ENCODE data around the gene TMEM185B. TPM values are rescaled to one million over a fixed set of nuclear protein-coding genes. Genes with fewer than 3 reads are reported as not detected.
A peak's percentile ranks its signal among the peaks of the same experiment; 100 is the strongest.

The TMEM185B gene
- total RNA-seq, 4 donors from 2014 or later: 12.1 to 23.2 (median 17.8) TPM

- Histone ChIP-seq H3K27ac (peak overlapping the region in 1 of 4 donors; percentile 55), H3K4me1 (peaks cover 0 to 3% (median 0%) of the 10 kb centered on the region in 4 donors), H3K27me3 (no peaks in the 10 kb centered on the region), H3K4me3 (no peak overlapping the region), H3K36me3 (no peaks in the 10 kb centered on the region), H3K9me3 (no peaks in the 10 kb centered on the region)
- no peak for TF ChIP-seq POLR2A (IDR thresholded peaks at IDR 0.05)
- no peak for TF ChIP-seq EP300 (IDR thresholded peaks at IDR 0.05; ENCODE audit: low read depth)
- no peak for TF ChIP-seq CTCF (IDR thresholded peaks at IDR 0.05)
- TF ChIP-seq POLR2AphosphoS5 (IDR thresholded peaks at IDR 0.05): no peak
- intact Hi-C loops (cut with DNase I; ENCODE audit: low total_unique reads) (no loop called here), in situ Hi-C loops (cut with MboI; ENCODE audit: low pct_ligation_motif_present in 1 of 4, low pct_unique_long_range_greater_than_20kb in 1 of 4, low sequenced_read_pairs in 3 of 4) (loop anchor here in 2 of 4 donors (10.0 kb wide), 3 partner anchors 63 to 433 kb away; partner anchors contain the start of gene PTPN4 (in 1 of the 2))
- no peak for DNase-seq
- 82 to 83% methylated on average over 2 to 7 of the region's 7 CpGs for WGBS, 2 donors (ENCODE audit: low coverage in 1 of 2)
These were observed 45.2 kb downstream of the TMEM185B start for GRCh38 chr2:120177973-120178372.

GRCh38 chr2:120177001-120177621 is 46.1 kb downstream of the TMEM185B start:
- peak overlapping the region; percentile 10 to 67 (median 49) for H3K27ac ChIP-seq
- no peaks in the 10 kb centered on the region for H3K36me3 ChIP-seq
- intact Hi-C loops (cut with DNase I; ENCODE audit: low total_unique reads) (no loop called here), in situ Hi-C loops (cut with MboI; ENCODE audit: low pct_ligation_motif_present in 1 of 4, low pct_unique_long_range_greater_than_20kb in 1 of 4, low sequenced_read_pairs in 3 of 4) (loop anchor here in 2 of 4 donors (10.0 kb wide), 3 partner anchors 62 to 432 kb away; partner anchors contain the start of gene PTPN4 (in 1 of the 2))
- H3K4me1 ChIP-seq: peaks cover 0 to 3% (median 0%) of the 10 kb centered on the region in 4 donors
- no peaks in the 10 kb centered on the region for H3K27me3 ChIP-seq
- TF ChIP-seq EP300 (IDR thresholded peaks at IDR 0.05; ENCODE audit: low read depth): no peak
- peak in 2 of 3 donors; percentile 14 to 51 for TF ChIP-seq POLR2AphosphoS5 (IDR thresholded peaks at IDR 0.05)
- TF ChIP-seq CTCF (IDR thresholded peaks at IDR 0.05): peak in 1 of 5 experiments; percentile 5
- peak; percentile 59 for TF ChIP-seq POLR2A (IDR thresholded peaks at IDR 0.05)
- H3K4me3 ChIP-seq: peak overlapping the region in 1 of 4 donors; percentile 33
- no peaks in the 10 kb centered on the region for H3K9me3 ChIP-seq
- peak; percentile 69 for DNase-seq
- 67 to 74% methylated on average over 15 of the region's 15 CpGs for WGBS, 2 donors (ENCODE audit: low coverage in 1 of 2)

GRCh38 chr2:120176526-120176925 is 46.7 kb downstream of the TMEM185B start:
- Histone ChIP-seq H3K36me3 (no peaks in the 10 kb centered on the region), H3K27ac (peak overlapping the region; percentile 10 to 67 (median 33)), H3K4me1 (peaks cover 0 to 3% (median 0%) of the 10 kb centered on the region in 4 donors), H3K9me3 (no peaks in the 10 kb centered on the region), H3K4me3 (no peak overlapping the region), H3K27me3 (no peaks in the 10 kb centered on the region)
- no peak for DNase-seq
- no peak for TF ChIP-seq EP300 (IDR thresholded peaks at IDR 0.05; ENCODE audit: low read depth)
- no peak for TF ChIP-seq POLR2A (IDR thresholded peaks at IDR 0.05)
- TF ChIP-seq POLR2AphosphoS5 (IDR thresholded peaks at IDR 0.05): no peak
- in situ Hi-C loops (cut with MboI; ENCODE audit: low pct_ligation_motif_present in 1 of 4, low pct_unique_long_range_greater_than_20kb in 1 of 4, low sequenced_read_pairs in 3 of 4): loop anchor here in 2 of 4 donors (10.0 kb wide), 3 partner anchors 62 to 432 kb away; partner anchors contain the start of gene PTPN4 (in 1 of the 2)
- intact Hi-C loops (cut with DNase I; ENCODE audit: low total_unique reads): no loop called here
- WGBS, 2 donors (ENCODE audit: low coverage in 1 of 2): 80 to 95% methylated on average over 3 of the region's 3 CpGs

GRCh38 chr2:120174963-120175581 is 48.1 kb downstream of the TMEM185B start:
- in situ Hi-C loops (cut with MboI; ENCODE audit: low pct_ligation_motif_present in 1 of 4, low pct_unique_long_range_greater_than_20kb in 1 of 4, low sequenced_read_pairs in 3 of 4): loop anchor here (10.0 to 25.0 kb wide), 4 partner anchors 60 to 438 kb away; partner anchors contain the start of gene PTPN4 (in 1 of the 4)
- H3K27ac ChIP-seq: no peak overlapping the region
- H3K9me3 ChIP-seq: no peaks in the 10 kb centered on the region
- H3K27me3 ChIP-seq: no peaks in the 10 kb centered on the region
- H3K36me3 ChIP-seq: no peaks in the 10 kb centered on the region
- TF ChIP-seq EP300 (IDR thresholded peaks at IDR 0.05; ENCODE audit: low read depth) (no peak), POLR2A (IDR thresholded peaks at IDR 0.05) (no peak), POLR2AphosphoS5 (IDR thresholded peaks at IDR 0.05) (no peak), CTCF (IDR thresholded peaks at IDR 0.05) (peak; percentile 73 to 79 (median 74))
- no peak overlapping the region for H3K4me3 ChIP-seq
- intact Hi-C loops (cut with DNase I; ENCODE audit: low total_unique reads): no loop called here
- H3K4me1 ChIP-seq: peaks cover 0 to 3% (median 0%) of the 10 kb centered on the region in 4 donors
- WGBS, 2 donors (ENCODE audit: low coverage in 1 of 2): 26 to 36% methylated on average over 1 to 6 of the region's 6 CpGs
- no peak for DNase-seq

Small RNA genes lying within 50 kb of the gene (small RNA-seq; reads per million reads assigned to genes)
- gene MTND4LP14 (0 reads per million in 4 donors), gene RF00019 (0 reads per million in 4 donors)

Other genes starting within 250 kb of the TMEM185B start
- gene EPB41L5, start 210.3 kb downstream of the TMEM185B start, total RNA-seq: 10 to 100 TPM; 11.1 to 36.5 (median 27.6) TPM
- gene RALB, start 29.5 kb upstream of the TMEM185B start, total RNA-seq: 10 to 100 TPM; 18.9 to 81.0 (median 59.4) TPM
- gene INHBB, start 122.7 kb upstream of the TMEM185B start, total RNA-seq: 1 to 10 TPM in 1 of 4 donors, under 1 TPM in 2, not detected in 1; 0.20 to 1.1 (median 0.41) TPM